ENCODE measurements around the gene NAE1. TPM values are rescaled to one million over a fixed set of nuclear protein-coding genes. Genes with fewer than 3 reads are reported as not detected.

Gene NAE1
- total RNA-seq (2021; ENCODE audit: unreplicated experiment) (123 TPM), Bru-seq, nascent RNA (percentile 87 among the genes with signal in this experiment), BruChase-seq, experiment 1, labeled RNA remaining after a 6-hour chase (percentile 89 among the genes with signal in this experiment), BruChase-seq, experiment 2, labeled RNA remaining after a 2-hour chase (percentile 93 among the genes with signal in this experiment)
- 39.4 and 46.9 TPM in 2 replicates for polyA plus RNA-seq (2012)
- long read RNA-seq, transcript NAE1-203 (21 exons, 1,909 nt) = minor isoform, 19 of 248 reads
- long read RNA-seq, transcript NAE1-201 (20 exons, 1,837 nt) = major isoform, 158 of 248 reads
- long read RNA-seq, transcript NAE1-204 (19 exons, 1,654 nt) = minor isoform, 9 of 248 reads
- long read RNA-seq, partial matches to known transcripts = 30 of 248 reads
- long read RNA-seq, other reads (novel, unspliced or antisense) = 31 of 248 reads

- H3K9ac ChIP-seq (ENCODE audit: low read length) = peak within 1 kb of the TSS; percentile 96
- ChIA-PET RAD21 (ENCODE audit: low non-redundant PET in 1 of 2, low total read pairs in 2 of 2, uncharacterized antibody in 2 of 2, unreplicated experiment in 2 of 2) (interaction anchor here (0.6 to 1.9 kb wide), 4 partner anchors 30 to 42 kb away, joined by 3 to 15 read pairs (median 10); no protein-coding TSS in a partner anchor), POLR2A (interaction anchor here (0.7 to 1.0 kb wide), 3 partner anchors 17 to 42 kb away, joined by 3 to 5 read pairs (median 4); no protein-coding TSS in a partner anchor), CTCF (interaction anchor here (0.6 to 2.2 kb wide), 43 partner anchors 8 to 309 kb away, joined by 3 to 32 read pairs (median 5); partner anchors contain the start of genes CA7, CKLF and PDP2)
- no peaks in the 10 kb centered on the region for H3K9me3 ChIP-seq (ENCODE audit: control insufficient read depth in 1 of 2, insufficient read depth in 1 of 2, low read depth in 1 of 2, low read length in 2 of 2)
- no TSS peak for BruUV-seq (replicated peaks)
- peak; percentile 76 for DNase-seq (ENCODE audit: low read depth, low spot score)
- H3K27me3 ChIP-seq (ENCODE audit: insufficient read depth, low read length) = no peaks in the 10 kb centered on the region
- ATAC-seq = peak; percentile 95
- H2AFZ ChIP-seq (ENCODE audit: low read depth, low read length, poor library complexity, severe bottlenecking) = peak within 1 kb of the TSS; percentile 90
- H3K79me2 ChIP-seq (ENCODE audit: insufficient read depth, low read length) = peaks cover 49% of the 10 kb centered on the region
- H3K4me2 ChIP-seq (ENCODE audit: low read length) = peak within 1 kb of the TSS; percentile 70
- H3K4me3 ChIP-seq (replicated peaks in 1 of 2; ENCODE audit: low read depth in 1 of 2, low read length in 2 of 2) = peak within 1 kb of the TSS; percentile 79 to 90
- H3K27ac ChIP-seq (ENCODE audit: low read depth, low read length) = peak within 1 kb of the TSS; percentile 82
- no peaks in the 10 kb centered on the region for H4K20me1 ChIP-seq (ENCODE audit: insufficient read depth)
- intact Hi-C loops (cut with micrococcal nuclease) = loop anchor here (2.0 kb wide), 1 partner anchor 36 kb away; no protein-coding TSS in a partner anchor
- H3K9me2 ChIP-seq (ENCODE audit: insufficient read depth) = no peaks in the 10 kb centered on the region
- peaks cover 7 to 13% of the 10 kb centered on the region in 2 experiments for H3K4me1 ChIP-seq (ENCODE audit: control insufficient read depth in 1 of 2, insufficient read depth in 2 of 2, low read length in 2 of 2)
- H3K36me3 ChIP-seq (ENCODE audit: control insufficient read depth in 1 of 2, insufficient read depth in 2 of 2, low read length in 2 of 2) = peaks cover 7 to 13% of the 10 kb centered on the region in 2 experiments
- TF ChIP-seq ELF1 (IDR thresholded peaks at IDR 0.05; ENCODE audit: borderline replicate concordance, low read depth) = no peak
- TF ChIP-seq YY1 (IDR thresholded peaks at IDR 0.05; ENCODE audit: extremely low read depth, insufficient replicate concordance, low read depth, low read length) = peak; percentile 71
- peak; percentile 64 for TF ChIP-seq CBX3 (IDR thresholded peaks at IDR 0.05; ENCODE audit: low read depth)
- TF ChIP-seq EGR1 (IDR thresholded peaks at IDR 0.05; ENCODE audit: low read depth) = no peak
- peak; percentile 72; the same call in 1 of the 2 replicates for TF ChIP-seq SIN3A (IDR thresholded peaks at IDR 0.05; ENCODE audit: low read depth)
- no peak for TF ChIP-seq ZNF274 (IDR thresholded peaks at IDR 0.05; ENCODE audit: low read depth, low read length)
- no peak for TF ChIP-seq TCF7L2 (IDR thresholded peaks at IDR 0.05; ENCODE audit: borderline replicate concordance, extremely low read depth, insufficient read depth, insufficient read length)
- peak; percentile 52 for TF ChIP-seq POLR2A (IDR thresholded peaks at IDR 0.05; ENCODE audit: borderline replicate concordance, extremely low read depth, insufficient read depth, insufficient read length)
- peak; percentile 73 to 92 (median 90) for TF ChIP-seq CTCF (IDR thresholded peaks at IDR 0.05 in 2 of 3, conservative IDR thresholded peaks at IDR 0.05 in 1 of 3; ENCODE audit: borderline replicate concordance in 1 of 3, insufficient read depth in 1 of 3, low read depth in 2 of 3, low read length in 2 of 3)
- no peak for TF ChIP-seq EZH2 (IDR thresholded peaks at IDR 0.05)
- TF ChIP-seq REST (IDR thresholded peaks at IDR 0.05; ENCODE audit: low read depth) = no peak
- TF ChIP-seq POLR2AphosphoS5 (IDR thresholded peaks at IDR 0.05; ENCODE audit: low read depth, low read length) = peak; percentile 87
- TF ChIP-seq ATF3 (IDR thresholded peaks at IDR 0.05) = no peak
- no peak for TF ChIP-seq JUND (IDR thresholded peaks at IDR 0.05)
- no peak for TF ChIP-seq EZH2phosphoT487 (IDR thresholded peaks at IDR 0.05; ENCODE audit: borderline replicate concordance)
- TF ChIP-seq CEBPB (IDR thresholded peaks at IDR 0.05; ENCODE audit: low read depth) = no peak
- no peak for TF ChIP-seq SP1 (IDR thresholded peaks at IDR 0.05; ENCODE audit: low read depth)
These were observed at the start of gene NAE1 for GRCh38 chr16:66830422-66831404. TSS of gene NAE1 (minus strand) at chr16:66830976. CDS start at chr16:66830899, 77 bp downstream.
